Islet of Langerhans (tissue), 1 donor: ENCODE results near the gene PACS1.

Experiments used
- FAIRE-seq: peaks from one replicate; lab custom pipeline; 2011; peaks lifted over from hg19 to GRCh38; lab: Jason Lieb, UNC

The PACS1 gene

DNA sequence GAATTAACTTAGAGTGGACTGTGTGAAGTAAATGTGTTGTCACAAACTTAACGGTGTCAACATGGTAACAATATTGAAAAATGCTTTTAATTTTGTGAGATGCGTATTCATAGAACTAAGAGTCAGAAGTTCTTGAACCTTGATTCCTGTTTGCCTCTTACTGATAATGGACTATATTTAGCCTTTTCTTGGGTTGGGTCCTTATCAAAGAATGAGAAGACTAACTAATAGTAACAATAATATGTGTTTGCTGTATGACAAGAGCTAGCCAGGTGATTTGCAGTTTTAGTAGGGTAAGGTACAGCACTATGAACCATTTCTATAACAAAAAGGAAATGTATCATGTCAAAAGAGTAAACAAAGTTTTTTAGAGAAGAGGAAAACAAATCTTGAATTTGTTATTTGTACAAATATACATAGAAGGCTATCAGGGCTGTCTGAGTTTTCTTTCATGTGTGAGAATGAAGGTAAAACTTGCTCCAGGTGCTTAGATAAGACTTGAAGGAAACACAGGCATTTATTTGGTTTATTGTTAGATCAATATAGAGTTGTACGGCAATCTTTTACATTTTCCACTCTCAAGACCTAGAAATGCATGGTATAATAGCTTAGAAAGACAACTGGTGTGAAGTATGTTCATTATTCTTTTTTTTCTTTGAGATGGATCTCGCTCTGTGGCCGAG lies 74.1 kb downstream of the PACS1 start:
- no peak for FAIRE-seq

DNA sequence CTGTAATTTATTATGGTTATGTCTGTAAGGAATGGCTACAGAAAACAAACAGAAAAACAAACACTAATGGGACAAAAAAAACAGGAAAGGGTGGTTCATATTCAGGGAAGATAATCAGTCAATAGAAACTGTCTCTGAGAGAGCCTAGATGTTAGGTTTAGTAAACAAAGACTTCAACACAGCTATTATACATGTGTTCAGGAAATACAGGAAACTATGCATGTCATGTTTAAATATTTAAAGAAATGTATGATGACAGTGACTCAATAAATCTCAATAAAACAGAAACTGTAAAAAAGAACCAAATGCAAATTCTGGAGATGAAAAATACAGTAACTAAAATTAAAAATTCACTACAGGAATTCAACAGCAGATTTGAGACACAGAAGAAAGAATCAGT lies 76.0 kb downstream of the PACS1 start:
- FAIRE-seq: no peak

DNA sequence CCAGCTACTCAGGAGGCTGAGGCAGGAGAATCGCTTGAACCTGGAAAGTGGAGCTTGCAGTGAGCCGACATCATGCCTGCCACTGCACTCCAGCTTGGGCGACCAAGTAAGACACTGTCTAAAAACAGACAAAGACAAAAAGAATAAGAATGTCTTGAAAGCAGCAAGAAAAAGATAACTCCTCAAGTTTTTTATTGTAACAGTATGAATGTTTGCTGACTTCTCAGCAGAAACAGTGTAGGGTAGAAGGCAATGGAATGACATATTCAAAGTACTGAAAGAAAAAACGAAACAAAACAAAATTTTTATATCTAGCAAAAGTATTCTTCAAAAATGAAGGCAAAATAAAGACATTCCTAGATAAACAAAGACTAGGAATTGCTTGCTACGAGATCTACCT lies 76.9 kb downstream of the PACS1 start:
- no peak for FAIRE-seq

DNA sequence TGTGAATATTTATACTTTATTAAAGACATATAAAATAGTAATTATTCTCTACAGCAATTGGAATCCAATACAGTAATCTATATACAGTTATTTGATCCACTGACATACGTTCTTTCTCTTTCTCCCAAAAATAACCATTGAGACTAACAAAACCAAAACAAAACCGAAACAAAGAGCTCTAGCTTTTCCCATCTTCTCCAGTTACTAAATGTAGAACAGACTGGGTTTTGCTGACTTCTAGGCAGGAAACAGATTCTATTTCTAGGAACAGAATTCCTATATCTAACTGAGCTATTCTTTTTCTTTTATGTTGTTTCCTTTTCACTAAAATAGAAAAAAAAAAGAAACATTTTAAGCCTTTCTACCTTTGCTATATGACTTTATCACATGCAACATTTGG lies 80.1 kb downstream of the PACS1 start:
- FAIRE-seq: no peak

DNA sequence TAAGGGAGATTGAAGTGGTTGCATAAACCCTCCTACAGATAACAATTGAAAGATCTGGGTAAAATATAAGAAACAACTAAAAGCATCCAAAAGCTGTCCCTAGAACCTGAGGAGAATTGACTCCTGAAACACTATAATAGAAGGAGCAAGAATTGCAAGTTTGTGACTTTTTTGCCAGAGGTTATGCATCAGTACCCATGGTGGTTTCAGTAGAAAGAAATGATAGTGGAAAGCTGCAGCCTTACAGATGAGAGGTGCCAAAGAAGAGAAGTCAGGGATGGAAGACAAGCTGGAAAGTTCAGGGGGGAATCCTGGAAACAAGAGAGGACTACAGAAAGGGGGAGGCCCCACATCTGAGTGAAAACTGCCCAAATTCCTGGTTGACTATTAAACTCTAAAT lies 80.7 kb downstream of the PACS1 start:
- no peak for FAIRE-seq

DNA sequence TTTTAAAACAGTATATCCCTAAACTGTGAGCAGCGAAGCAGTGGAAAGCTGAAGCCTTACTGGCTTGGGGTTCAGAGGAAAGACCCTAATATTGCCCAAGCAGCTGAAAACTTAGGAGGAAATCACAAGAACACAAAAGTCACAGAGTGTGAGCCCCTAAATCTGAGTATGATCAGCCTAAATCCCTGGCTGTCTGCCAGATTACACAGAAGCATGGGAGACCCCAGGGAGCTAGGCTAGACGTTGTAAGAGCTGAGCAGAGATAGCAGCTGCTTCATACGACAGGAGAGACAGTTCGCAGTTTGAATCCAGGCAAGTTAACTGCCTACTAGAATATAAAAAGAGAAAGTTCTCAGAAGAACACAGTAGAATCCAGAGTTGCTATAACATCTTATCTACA lies 81.2 kb downstream of the PACS1 start:
- FAIRE-seq: no peak

DNA sequence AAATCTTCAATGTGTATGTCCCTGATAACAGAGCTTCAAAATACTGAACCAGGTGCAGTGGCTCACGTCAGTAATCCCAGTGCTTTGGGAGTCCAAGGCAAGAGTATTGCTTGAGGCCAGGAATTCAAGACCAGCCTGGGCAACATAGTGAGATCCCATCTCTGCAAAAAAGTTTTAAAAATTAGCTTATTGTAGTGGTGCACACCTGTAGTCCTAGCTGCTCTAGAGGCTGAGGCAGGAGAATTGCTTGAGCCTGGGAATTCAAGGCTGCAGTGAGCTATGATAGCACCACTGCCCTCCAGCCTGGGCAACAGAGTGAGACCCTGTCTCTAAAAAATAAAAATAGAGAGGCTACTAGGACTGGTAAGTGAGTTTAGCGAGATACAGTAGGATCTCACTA lies 84.0 kb downstream of the PACS1 start:
- no peak for FAIRE-seq

DNA sequence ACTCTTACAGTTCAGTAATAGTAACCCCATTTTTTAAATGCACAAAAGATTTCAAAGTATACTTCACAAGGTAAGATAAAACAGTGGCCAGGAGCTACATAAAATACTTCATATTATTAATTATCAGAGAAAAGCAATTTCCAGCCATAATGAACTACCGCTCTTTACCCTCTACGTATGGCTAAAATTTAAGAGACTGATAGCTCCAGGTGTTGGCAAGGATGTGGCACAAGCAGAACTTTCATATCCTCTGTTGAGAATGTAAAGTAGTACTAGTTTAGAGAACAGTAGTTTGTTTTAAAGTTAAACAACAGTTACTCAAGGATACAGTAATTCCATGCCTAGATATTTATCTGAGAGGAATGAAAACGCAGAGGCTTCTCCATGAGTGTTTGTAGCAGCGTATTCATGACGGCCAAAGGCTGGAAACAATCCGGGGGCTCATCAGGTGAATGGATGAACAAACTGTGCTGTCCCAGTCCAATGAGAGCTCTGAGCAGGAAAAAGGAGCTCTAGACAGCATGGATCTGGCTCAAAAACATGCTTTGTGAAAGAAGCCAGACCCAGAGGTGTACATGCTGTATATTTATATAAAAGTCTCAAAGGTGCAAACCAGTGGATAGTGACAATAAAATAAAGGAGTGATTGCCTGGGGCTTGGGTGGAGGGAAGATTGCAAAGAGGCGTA lies 85.5 kb downstream of the PACS1 start:
- no peak for FAIRE-seq

DNA sequence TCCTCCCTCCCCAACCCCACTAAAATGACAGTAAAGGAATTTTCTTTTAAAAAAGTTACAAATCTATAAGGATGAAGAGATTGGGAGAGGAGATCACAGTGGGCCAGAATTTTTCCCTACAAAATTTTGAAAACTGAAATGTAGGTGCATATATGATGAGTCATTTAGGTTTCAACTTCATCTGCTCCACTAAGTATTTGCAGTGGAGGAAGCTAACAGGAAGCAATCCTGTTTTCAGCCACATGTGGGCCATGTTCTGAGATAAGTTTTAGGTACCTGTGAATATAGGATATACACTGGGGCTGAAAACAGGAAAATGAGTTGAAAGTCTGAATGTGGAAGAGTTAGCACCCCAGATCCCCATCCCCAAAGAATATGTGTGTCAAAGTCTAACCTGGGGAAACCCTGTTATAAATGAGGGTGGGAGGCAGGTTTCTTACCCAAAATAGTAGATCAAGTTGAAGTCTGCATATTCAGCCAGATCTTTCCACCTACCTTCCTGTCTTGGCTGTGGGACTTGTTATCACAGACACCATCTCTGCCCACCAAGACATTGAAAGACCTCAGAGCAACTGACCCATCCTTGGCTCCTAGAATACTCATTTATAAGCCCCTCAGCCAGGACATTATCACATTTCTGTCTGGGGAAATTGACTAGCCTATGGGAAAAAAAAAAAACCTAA lies 87.3 kb downstream of the PACS1 start:
- no peak for FAIRE-seq

DNA sequence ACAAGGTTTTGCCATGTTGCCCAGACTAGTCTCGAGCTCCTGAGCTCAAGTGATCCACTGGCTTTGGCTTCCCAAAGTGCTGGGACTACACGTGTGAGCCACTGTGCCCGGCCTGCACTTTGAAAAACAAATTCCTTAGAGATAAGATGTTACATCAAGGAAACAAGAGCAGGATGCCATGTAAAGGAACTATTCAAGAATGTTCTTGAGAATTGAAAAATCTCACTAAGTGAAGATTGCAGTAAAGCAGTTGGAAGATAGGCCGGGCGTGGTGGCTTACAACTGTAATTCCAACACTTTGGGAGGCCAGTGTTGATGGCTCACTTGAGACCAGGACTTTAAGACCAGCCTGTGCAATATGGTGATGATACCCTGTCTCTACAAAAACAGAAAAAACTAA lies 88.1 kb downstream of the PACS1 start:
- no peak for FAIRE-seq

DNA sequence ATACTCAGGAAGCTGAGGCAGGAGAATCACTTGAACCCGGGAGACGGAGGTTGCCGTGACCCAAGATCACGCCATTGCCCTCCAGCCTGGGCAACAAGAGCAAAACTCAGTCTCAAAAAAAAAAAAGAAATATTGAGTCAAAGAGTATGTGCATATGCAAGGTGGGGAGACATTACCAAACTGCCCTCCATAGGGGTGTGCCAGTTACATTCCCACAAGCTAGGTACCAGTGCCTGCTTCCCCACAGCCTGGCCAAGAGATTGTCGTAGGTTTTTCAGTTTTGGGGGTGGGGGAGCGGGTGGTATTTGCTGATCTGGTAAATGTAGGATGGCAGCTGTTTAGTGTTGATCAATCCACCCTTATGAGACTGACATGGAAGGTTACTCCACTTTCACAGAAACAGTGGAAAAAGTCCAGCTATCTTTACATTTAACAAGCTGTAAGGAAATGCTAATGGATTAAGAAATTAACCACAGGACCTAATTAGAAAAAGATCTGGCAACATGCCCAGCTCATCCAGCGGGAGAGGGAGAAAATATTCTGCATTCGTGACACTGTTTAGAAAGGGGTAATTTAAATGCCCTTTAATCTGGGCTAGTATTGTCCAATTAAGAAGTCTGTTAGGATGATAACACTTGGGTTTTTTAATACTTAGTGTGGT lies 89.4 kb downstream of the PACS1 start:
- FAIRE-seq: no peak

DNA sequence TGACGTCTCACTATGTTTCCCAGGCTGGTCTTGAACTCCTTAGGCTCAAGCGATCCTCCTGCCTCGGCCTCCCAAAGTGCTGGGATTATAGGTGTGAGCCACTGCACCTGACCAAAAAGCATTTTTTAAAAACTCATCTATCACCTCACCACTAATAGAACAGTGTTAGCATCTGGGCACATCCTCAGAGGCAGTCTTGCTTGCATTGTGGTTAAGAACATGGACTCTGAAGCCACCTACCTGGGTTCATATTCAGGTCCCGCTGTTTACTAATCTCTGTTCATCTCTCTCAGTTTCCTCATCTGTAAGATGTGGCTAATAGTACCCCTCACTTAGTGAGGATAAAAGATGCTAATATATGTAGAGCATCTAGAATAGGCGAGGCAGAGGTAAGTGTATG lies 90.6 kb downstream of the PACS1 start:
- no peak for FAIRE-seq

DNA sequence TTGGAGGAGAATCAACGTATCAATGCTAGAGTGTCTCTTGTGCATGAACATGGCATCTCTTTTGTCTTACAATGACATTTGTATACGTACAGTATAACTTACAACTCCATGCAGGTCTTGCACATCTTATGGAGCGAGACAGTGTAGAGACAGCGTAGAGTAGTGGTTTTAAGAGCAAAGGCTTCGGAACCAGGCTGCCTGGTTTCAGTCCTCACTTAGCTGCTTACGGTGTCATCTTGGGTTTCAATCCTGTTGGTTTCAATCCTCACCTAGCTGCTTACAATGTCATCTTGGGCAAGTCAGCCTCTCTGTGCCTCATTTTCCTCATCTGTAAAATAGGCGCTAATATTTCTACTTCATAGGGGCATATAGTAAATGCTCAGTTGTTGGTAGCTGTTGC lies 98.2 kb downstream of the PACS1 start:
- FAIRE-seq: no peak

DNA sequence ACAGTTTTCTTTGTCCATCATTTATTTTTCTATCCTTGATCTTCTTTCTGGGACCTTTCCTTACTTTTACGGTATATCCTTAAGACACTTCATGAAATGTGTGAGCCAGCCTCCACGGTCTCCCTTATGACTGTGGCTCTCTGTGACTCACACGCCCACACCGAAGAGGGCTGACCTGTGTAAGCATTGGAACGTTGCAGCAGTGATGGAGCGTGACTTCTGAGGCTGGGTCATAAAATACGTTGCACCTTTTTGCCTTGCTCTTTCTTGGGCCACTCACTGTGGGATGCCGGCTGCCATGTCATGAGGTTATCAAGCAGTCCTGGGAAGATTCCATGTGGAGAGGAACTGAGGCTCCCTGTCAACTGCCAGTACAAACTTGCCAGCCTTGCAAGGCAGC lies 102.1 kb downstream of the PACS1 start:
- FAIRE-seq: no peak

DNA sequence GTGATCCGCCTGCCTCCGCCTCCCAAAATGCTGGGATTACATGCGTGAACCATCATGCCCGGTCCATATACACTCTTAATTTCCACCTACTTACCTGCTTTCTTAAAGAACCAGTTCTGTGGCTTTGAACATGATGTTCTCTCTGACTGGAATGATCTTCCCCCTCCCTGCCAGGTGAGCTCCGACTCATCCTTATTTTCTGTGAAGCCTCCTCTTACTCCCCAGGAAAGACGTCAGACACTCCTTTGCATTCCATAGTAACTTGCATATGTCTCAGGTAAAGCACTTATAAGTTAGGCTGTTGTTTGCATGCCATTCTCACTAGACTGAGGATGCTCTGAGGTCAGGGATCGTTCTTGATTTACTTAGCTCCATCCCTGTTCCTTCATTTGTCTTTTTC lies 106.6 kb downstream of the PACS1 start:
- FAIRE-seq: no peak

DNA sequence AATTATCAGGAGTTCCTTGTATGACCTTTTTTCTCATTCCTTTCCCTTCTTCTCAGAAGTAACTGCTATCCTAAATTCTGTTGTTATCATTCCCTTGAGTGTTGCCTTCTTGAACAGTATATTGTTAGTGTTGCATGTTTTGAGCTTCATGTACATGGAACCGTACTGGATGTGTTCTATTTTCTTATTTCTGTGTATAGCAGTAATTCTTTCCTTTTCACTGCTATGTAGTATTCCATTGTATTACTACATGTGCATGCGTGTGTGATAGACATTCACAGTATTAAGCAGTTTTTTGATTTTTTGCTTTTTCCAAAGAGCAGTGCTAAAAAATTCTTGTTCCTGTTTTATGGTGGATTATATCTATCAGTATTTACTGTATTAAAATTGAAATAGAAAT lies 108.1 kb downstream of the PACS1 start:
- FAIRE-seq: no peak

DNA sequence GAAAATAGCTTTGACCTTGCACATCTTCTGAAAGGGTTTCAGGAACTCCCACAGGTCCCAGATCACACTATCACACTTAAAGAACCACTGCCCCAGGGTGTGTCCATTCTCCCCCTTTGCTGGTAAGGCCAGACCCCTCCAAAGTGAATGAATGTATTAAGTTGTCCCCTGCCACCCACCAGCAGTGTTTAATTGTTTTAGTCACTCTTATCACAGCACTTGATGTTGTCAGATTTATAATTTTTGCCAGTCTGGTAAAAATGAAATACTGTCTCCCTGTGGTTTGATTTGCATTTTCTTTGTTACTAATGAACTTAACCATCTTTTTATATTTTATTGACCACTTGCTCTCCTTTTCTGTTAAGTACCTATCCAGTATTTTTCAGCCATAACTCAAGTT lies 108.8 kb downstream of the PACS1 start:
- no peak for FAIRE-seq

DNA sequence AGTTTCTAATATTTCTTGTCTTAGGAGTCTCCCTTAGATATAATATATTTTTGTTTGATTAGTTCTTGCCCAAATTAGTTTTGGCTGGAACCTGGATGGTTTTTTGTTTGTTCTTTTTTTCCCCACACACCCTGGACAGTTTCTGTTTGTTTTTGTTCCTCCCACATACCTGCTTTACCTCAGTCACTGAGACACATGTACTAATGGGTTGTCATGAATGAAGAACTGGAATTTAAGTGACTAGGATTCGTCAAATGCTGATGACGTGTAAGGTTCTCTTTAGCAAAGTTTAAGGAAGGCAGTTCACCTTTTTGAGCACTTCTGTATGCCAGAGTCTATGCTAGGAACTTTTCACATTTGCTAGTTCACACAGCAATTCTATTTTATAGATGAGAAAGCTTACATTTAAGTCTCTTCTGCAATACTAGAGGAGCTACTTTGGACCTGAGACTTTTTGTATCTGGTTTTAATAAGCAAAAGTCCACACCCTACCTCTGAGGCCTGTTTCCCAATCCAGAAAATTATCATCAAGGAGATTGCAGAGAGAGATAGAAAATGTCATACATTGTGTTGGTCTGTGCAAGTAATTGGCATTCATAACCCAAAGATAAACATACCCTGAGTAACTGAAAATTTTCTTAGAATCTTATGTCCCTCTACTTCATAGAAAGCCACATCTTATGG lies 111.7 kb downstream of the PACS1 start:
- no peak for FAIRE-seq

DNA sequence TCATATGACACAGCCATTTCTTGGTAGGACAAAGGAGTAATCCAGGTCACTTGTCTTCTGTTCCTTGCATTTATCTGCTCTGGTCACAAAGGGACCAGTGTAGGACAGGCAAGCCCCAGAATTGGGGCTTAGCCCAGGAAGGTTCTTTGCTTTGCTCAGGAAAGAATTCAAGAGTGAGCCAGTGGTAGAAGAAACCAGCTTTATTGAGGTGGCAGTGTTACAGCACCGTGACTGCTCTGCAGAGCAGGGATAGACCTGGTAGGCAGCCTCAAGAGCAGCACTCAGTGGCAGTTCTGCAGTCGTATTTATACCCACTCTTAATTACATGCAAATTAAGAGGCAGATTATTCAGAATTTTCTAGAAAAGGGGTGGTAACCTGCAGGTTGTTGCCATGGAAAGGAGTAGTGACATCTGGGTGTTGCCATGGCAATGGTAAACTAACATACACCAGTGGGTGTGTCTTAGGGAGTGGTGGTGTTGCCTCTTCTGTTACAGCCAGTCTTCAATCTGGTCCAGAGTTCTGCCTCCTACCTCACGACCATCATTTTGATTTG lies 113.5 kb downstream of the PACS1 start:
- FAIRE-seq: no peak

DNA sequence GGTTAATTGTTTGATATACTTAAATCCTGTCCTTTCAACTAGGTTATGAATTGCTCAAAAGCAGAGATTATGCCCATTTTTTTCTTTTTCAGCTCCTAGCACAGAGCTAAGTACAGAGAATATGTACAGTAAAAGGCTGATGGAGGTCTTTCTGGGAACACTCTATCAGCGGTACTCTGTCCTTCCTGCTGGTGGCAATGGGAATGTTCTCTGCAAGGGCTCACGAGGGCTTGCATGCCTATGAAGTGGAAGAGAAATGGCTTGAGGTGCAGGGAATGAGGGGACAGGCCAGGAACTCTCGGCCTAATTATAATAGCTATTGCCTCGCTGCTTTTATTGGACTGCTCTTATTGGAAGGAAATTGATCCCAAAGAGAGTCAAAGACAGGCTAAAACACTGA lies 114.7 kb downstream of the PACS1 start:
- no peak for FAIRE-seq

DNA sequence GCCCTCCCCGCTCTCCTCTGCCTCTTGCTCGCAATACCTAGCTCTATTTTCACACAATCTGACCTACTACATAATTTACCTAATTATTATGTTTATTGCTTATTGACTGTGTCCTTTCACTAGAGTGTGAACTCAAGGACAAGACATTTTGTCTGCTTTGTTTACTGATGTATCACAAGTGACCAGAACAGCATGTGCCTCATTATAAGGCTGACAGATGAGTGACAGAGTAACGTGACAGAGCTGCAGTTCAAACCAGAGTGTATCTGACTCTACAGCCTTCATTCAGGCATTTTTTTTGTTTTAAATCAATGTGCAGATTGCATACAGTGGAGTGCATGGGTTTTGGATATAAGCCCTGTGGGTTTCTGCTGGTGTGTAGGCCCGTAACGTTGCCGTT lies 116.4 kb downstream of the PACS1 start:
- FAIRE-seq: no peak

DNA sequence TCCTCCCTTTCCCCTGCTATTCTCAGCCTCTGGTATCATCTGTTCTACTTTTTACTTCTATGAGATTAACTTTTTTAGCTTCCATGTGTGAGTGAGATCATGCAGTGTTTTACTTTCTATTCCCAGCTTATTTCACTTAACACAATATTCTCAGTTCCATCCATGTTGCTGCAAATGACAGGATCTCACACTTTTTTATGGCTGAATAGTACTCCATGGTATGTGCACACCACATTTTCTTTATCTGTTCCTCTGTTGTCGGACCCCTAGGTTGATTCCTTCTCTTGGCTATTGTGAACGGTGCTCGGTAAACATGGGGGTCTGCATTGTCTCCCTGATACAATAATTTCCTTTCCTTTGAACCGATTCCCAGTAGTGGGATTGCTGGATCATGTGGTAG lies 117.4 kb downstream of the PACS1 start:
- no peak for FAIRE-seq
